H9 (cell line): ENCODE data around the gene PTRHD1. TPM values are rescaled to one million over a fixed set of nuclear protein-coding genes. Genes with fewer than 3 reads are reported as not detected.

Source experiments
- DNase-seq: peaks from one replicate; pipeline ENCODE4 v3.0.0-alpha.2; 2017
- H2AFZ ChIP-seq: one replicate; pipeline ENCODE4 v1.6.1; 2013; ENCODE audit warnings: mild to moderate bottlenecking, low read length, control low read depth, moderate library complexity
- H2AK5ac ChIP-seq: 2 replicates; pipeline ENCODE4 v1.6.1; 2013; ENCODE audit warnings: low read length, control low read depth, mixed read lengths; ENCODE audit not compliant: insufficient read length
- H2BK120ac ChIP-seq: one replicate; pipeline ENCODE4 v1.6.1; 2013; ENCODE audit warnings: low read depth, mild to moderate bottlenecking, low read length, control low read depth, inconsistent platforms; ENCODE audit not compliant: poor library complexity, severe bottlenecking
- H2BK12ac ChIP-seq: 2 replicates; pipeline ENCODE4 v1.6.1; 2013; ENCODE audit warnings: low read length, control low read depth, mixed read lengths, low read depth; ENCODE audit not compliant: insufficient read length
- H2BK15ac ChIP-seq: 2 replicates; pipeline ENCODE4 v1.6.1; 2013; ENCODE audit warnings: low read depth, low read length, control low read depth
- H2BK20ac ChIP-seq: one replicate; pipeline ENCODE4 v1.6.1; 2013; ENCODE audit warnings: low read depth, mild to moderate bottlenecking, low read length, control low read depth, inconsistent platforms; ENCODE audit not compliant: poor library complexity, severe bottlenecking
- H2BK5ac ChIP-seq: 2 replicates; pipeline ENCODE4 v1.6.1; 2013; ENCODE audit warnings: low read length, control low read depth, mixed read lengths; ENCODE audit not compliant: insufficient read length
- H3K14ac ChIP-seq: 2 replicates; pipeline ENCODE4 v1.6.1; 2013; ENCODE audit warnings: low read length, control low read depth; ENCODE audit not compliant: insufficient read depth
- H3K18ac ChIP-seq: 2 replicates; pipeline ENCODE4 v1.6.1; 2013; ENCODE audit warnings: low read depth, mild to moderate bottlenecking, mixed read lengths, low read length, control low read depth; ENCODE audit not compliant: insufficient read length
- H3K23ac ChIP-seq: 2 replicates; pipeline ENCODE4 v1.6.1; 2013; ENCODE audit warnings: low read length, control low read depth, mixed read lengths, low read depth; ENCODE audit not compliant: insufficient read length
- H3K23me2 ChIP-seq: 2 replicates; pipeline ENCODE4 v1.6.1; 2013; ENCODE audit warnings: low read depth, mild to moderate bottlenecking, mixed read lengths, low read length, control low read depth; ENCODE audit not compliant: insufficient read length, poor library complexity, severe bottlenecking
- H3K27ac ChIP-seq: 2 replicates; pipeline ENCODE4 v1.5.1; 2013; ENCODE audit warnings: low read length, control low read depth, mixed read lengths, low read depth; ENCODE audit not compliant: insufficient read length
- H3K27me3 ChIP-seq: 2 replicates; pipeline ENCODE4 v1.6.1; 2013; ENCODE audit warnings: low read length, control low read depth, inconsistent platforms; ENCODE audit not compliant: insufficient read depth
- H3K4ac ChIP-seq: 2 replicates; pipeline ENCODE4 v1.6.1; 2013; ENCODE audit warnings: low read depth, mild to moderate bottlenecking, control low read depth, inconsistent platforms, low read length, moderate library complexity
- H3K4me1 ChIP-seq: 2 replicates; pipeline ENCODE4 v1.6.1; 2013; ENCODE audit warnings: low read length, control low read depth, inconsistent platforms; ENCODE audit not compliant: insufficient read depth
- H3K4me2 ChIP-seq: 2 replicates; pipeline ENCODE4 v1.6.1; 2013; ENCODE audit warnings: low read length, control low read depth, mixed read lengths; ENCODE audit not compliant: insufficient read length, insufficient read depth
- H3K56ac ChIP-seq: 2 replicates; pipeline ENCODE4 v1.6.1; 2013; ENCODE audit warnings: low read depth, mild to moderate bottlenecking, mixed read lengths, low read length, control low read depth; ENCODE audit not compliant: insufficient read length
- H3K79me1 ChIP-seq: 2 replicates; pipeline ENCODE4 v1.6.1; 2013; ENCODE audit warnings: low read depth, mild to moderate bottlenecking, moderate library complexity, low read length, control low read depth, inconsistent platforms; ENCODE audit not compliant: insufficient read depth, poor library complexity, severe bottlenecking
- H3K79me2 ChIP-seq: 2 replicates; pipeline ENCODE4 v1.6.1; 2013; ENCODE audit warnings: low read length, control low read depth, inconsistent platforms; ENCODE audit not compliant: insufficient read depth
- H3K9ac ChIP-seq: 2 replicates; pipeline ENCODE4 v1.6.1; 2013; ENCODE audit warnings: low read length, control low read depth, mixed read lengths; ENCODE audit not compliant: insufficient read length; ENCODE audit errors: extremely low read depth
- H3K9me3 ChIP-seq: one replicate; pipeline ENCODE4 v1.6.1; 2013; ENCODE audit warnings: low read depth, low read length, inconsistent platforms; ENCODE audit not compliant: control insufficient read depth
- H3T11ph ChIP-seq: one replicate; pipeline ENCODE4 v1.6.1; 2013; ENCODE audit warnings: mild to moderate bottlenecking, low read length, control low read depth, inconsistent platforms
- H4K20me1 ChIP-seq: one replicate; pipeline ENCODE4 v1.6.1; 2013; ENCODE audit not compliant: control insufficient read depth, insufficient read length, insufficient read depth
- H4K5ac ChIP-seq: 2 replicates; pipeline ENCODE4 v1.6.1; 2013; ENCODE audit warnings: low read depth, mild to moderate bottlenecking, mixed read lengths, low read length, control low read depth; ENCODE audit not compliant: insufficient read length
- H4K8ac ChIP-seq: replicated peaks from 2 replicates; pipeline ENCODE4 v1.6.1; 2013; ENCODE audit warnings: low read length, control low read depth, mixed read lengths, low read depth; ENCODE audit not compliant: insufficient read length
- H4K91ac ChIP-seq: 2 replicates; pipeline ENCODE4 v1.6.1; 2013; ENCODE audit warnings: low read depth, mild to moderate bottlenecking, moderate library complexity, mixed read lengths, low read length, control low read depth; ENCODE audit not compliant: insufficient read length
- H3K27ac Mint-ChIP-seq, 3 experiments: 2 replicates in 2 of 3; 3 replicates in 1 of 3; pipeline ENCODE4 v1.8.0; 2020 to 2021; ENCODE audit warnings: mixed read lengths in 3 of 3, mild to moderate bottlenecking in 1 of 3, moderate library complexity in 1 of 3
- H3K27me3 Mint-ChIP-seq: 2 replicates; pipeline ENCODE4 v1.8.0; 2021; ENCODE audit warnings: low read depth, mild to moderate bottlenecking, moderate library complexity, mixed read lengths
- H3K36me3 Mint-ChIP-seq, 3 experiments: 2 replicates in 2 of 3; 3 replicates in 1 of 3; pipeline ENCODE4 v1.8.0; 2020 to 2021; ENCODE audit warnings: low read depth in 3 of 3, mixed read lengths in 3 of 3; ENCODE audit not compliant: insufficient read depth in 1 of 3
- H3K4me1 Mint-ChIP-seq, 2 experiments: 2 replicates each; pipeline ENCODE4 v1.8.0; 2020; ENCODE audit warnings: mixed read lengths in 2 of 2
- H3K4me3 Mint-ChIP-seq, 2 experiments: 2 replicates in 1 of 2; 3 replicates in 1 of 2; pipeline ENCODE4 v1.8.0; 2020 to 2021; ENCODE audit warnings: mild to moderate bottlenecking in 2 of 2, mixed read lengths in 2 of 2, moderate library complexity in 1 of 2
- H3K9me3 Mint-ChIP-seq, 2 experiments: 2 replicates in 1 of 2; 3 replicates in 1 of 2; pipeline ENCODE4 v1.8.0; 2020; ENCODE audit warnings: mild to moderate bottlenecking in 2 of 2, mixed read lengths in 2 of 2, moderate library complexity in 1 of 2
- WGBS: extraction: QIAGEN DNeasy Blood & Tissue Kit; methylation state at CpG from one replicate; pipeline ENCODE4 v1.1.7; 2013; ENCODE audit warnings: missing lambda C conversion rate, low lambda C conversion rate, mixed read lengths; ENCODE audit not compliant: insufficient read length; ENCODE audit errors: extremely low coverage; 5-methylcytosine and 5-hydroxymethylcytosine counted together
- total RNA-seq: library from RNA; stranded (reverse); gene quantifications from 2 replicates; pipeline ENCODE4 v1.2.1, GENCODE V29; 2021
- TF ChIP-seq, protein P1 (sequence below): fragments of 200-600 bp; sonication (generic); conservative IDR thresholded peaks from 3 replicates; pipeline ENCODE4 v1.8.0; 2021; ENCODE audit warnings: antibody characterized with exemption, mild to moderate bottlenecking

Gene PTRHD1
- total RNA-seq, 1 experiment from 2014 or later, result 43.7 TPM

DNA sequence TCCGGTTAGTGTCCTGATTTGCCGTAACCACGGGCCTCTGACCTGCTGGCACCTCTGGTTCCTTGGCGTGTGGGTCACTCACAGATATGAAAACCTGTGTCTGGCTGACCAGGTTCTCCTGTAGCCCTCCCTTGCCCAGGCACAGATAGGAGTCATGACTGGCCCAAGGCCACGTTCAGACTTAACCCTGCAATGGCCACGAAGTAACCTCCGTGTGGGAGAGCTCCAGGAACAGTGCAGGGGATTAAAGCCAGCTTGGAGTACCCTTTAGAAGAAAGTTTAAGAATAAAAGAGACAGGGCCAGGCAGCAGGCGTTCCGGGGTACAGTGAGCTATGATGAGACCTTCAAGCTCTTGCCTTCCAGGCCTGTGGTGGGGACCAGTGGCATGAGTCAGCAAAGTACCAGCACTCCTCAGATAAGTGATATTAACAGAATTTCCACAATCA lies 25.6 kb upstream of the PTRHD1 start:
- no peak overlapping the region for H2BK15ac ChIP-seq
- Mint-ChIP-seq H3K27me3 (no peaks in the 10 kb centered on the region; the same call in 1 of the 2 replicates), H3K36me3 (peaks cover 69 to 89% (median 87%) of the 10 kb centered on the region in 3 experiments), H3K4me1 (peaks cover 34 to 37% of the 10 kb centered on the region in 2 experiments), H3K4me3 (no peak overlapping the region), H3K9me3 (no peaks in the 10 kb centered on the region), H3K27ac (peak overlapping the region in 2 of 3 experiments; percentile 40 to 74; a peak in 2 of 7 replicates)
- no peak overlapping the region for H3K56ac ChIP-seq
- H2AK5ac ChIP-seq, result no peak overlapping the region
- H3K9me3 ChIP-seq, result no peaks in the 10 kb centered on the region
- H3K79me1 ChIP-seq, result no peaks in the 10 kb centered on the region
- no peaks in the 10 kb centered on the region for H3K23me2 ChIP-seq
- H3K18ac ChIP-seq, result no peak overlapping the region
- no peak overlapping the region for H2BK5ac ChIP-seq
- no peak overlapping the region for H3K27ac ChIP-seq
- H4K5ac ChIP-seq, result no peak overlapping the region
- no peak overlapping the region for H2AFZ ChIP-seq
- no peak overlapping the region for H3K4me2 ChIP-seq
- no peak overlapping the region for H3T11ph ChIP-seq
- H4K8ac ChIP-seq, result no peak overlapping the region
- H3K4ac ChIP-seq, result no peak overlapping the region
- DNase-seq, result no peak
- H2BK120ac ChIP-seq, result no peak overlapping the region
- WGBS, result no CpG with 5 or more reads among the region's 9 CpGs
- no peak overlapping the region for H2BK20ac ChIP-seq
- no peaks in the 10 kb centered on the region for H3K79me2 ChIP-seq
- no peak overlapping the region for H3K9ac ChIP-seq
- no peaks in the 10 kb centered on the region for H3K27me3 ChIP-seq
- no peak overlapping the region for H3K23ac ChIP-seq
- no peak overlapping the region for H4K91ac ChIP-seq
- no peak overlapping the region for H2BK12ac ChIP-seq
- H3K4me1 ChIP-seq, result peaks cover 16% of the 10 kb centered on the region
- no peak overlapping the region; the same call in 1 of the 2 replicates for H3K14ac ChIP-seq
- H4K20me1 ChIP-seq, result no peaks in the 10 kb centered on the region
- TF ChIP-seq, protein P1, sequence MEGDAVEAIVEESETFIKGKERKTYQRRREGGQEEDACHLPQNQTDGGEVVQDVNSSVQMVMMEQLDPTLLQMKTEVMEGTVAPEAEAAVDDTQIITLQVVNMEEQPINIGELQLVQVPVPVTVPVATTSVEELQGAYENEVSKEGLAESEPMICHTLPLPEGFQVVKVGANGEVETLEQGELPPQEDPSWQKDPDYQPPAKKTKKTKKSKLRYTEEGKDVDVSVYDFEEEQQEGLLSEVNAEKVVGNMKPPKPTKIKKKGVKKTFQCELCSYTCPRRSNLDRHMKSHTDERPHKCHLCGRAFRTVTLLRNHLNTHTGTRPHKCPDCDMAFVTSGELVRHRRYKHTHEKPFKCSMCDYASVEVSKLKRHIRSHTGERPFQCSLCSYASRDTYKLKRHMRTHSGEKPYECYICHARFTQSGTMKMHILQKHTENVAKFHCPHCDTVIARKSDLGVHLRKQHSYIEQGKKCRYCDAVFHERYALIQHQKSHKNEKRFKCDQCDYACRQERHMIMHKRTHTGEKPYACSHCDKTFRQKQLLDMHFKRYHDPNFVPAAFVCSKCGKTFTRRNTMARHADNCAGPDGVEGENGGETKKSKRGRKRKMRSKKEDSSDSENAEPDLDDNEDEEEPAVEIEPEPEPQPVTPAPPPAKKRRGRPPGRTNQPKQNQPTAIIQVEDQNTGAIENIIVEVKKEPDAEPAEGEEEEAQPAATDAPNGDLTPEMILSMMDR, result no peak
